Mesendoderm (in vitro differentiated cells): ENCODE measurements around the gene CTIF.
A peak's percentile ranks its signal among the peaks of the same experiment; 100 is the strongest.

Experiments
- DNase-seq: peaks from one replicate; pipeline ENCODE4 v3.0.0; 2013
- H2AK5ac ChIP-seq: 2 replicates; pipeline ENCODE4 v1.6.1; 2013; ENCODE audit warnings: low read length, inconsistent platforms
- H2BK120ac ChIP-seq: 2 replicates; pipeline ENCODE4 v1.6.1; 2013; ENCODE audit warnings: low read depth, mild to moderate bottlenecking, low read length, moderate library complexity, mixed read lengths
- H2BK15ac ChIP-seq: replicated peaks from 2 replicates; pipeline ENCODE4 v1.6.1; 2013; ENCODE audit warnings: low read depth, mild to moderate bottlenecking, moderate library complexity
- H2BK5ac ChIP-seq: 2 replicates; pipeline ENCODE4 v1.6.1; 2013; ENCODE audit warnings: low read length, inconsistent platforms
- H3K18ac ChIP-seq: 2 replicates; pipeline ENCODE4 v1.6.1; 2013; ENCODE audit warnings: mild to moderate bottlenecking, low read length, mixed read lengths
- H3K23ac ChIP-seq: one replicate; pipeline ENCODE4 v1.6.1; 2013; ENCODE audit warnings: low read length
- H3K27ac ChIP-seq: 2 replicates; pipeline ENCODE4 v1.5.1; 2013; ENCODE audit warnings: low read depth, mild to moderate bottlenecking, inconsistent platforms, low read length, moderate library complexity
- H3K27me3 ChIP-seq: 2 replicates; pipeline ENCODE4 v1.6.1; 2013; ENCODE audit warnings: low read length, control low read depth, mild to moderate bottlenecking, inconsistent platforms; ENCODE audit not compliant: insufficient read depth, poor library complexity
- H3K36me3 ChIP-seq: 2 replicates; pipeline ENCODE4 v1.6.1; 2013; ENCODE audit warnings: low read length, inconsistent platforms; ENCODE audit not compliant: control insufficient read depth, insufficient read depth
- H3K4ac ChIP-seq: one replicate; pipeline ENCODE4 v1.6.1; 2013; ENCODE audit warnings: low read depth, mild to moderate bottlenecking, low read length, moderate library complexity
- H3K4me1 ChIP-seq: 2 replicates; pipeline ENCODE4 v1.6.1; 2013; ENCODE audit warnings: low read depth, low read length, inconsistent platforms; ENCODE audit not compliant: control insufficient read depth
- H3K4me2 ChIP-seq: 2 replicates; pipeline ENCODE4 v1.6.1; 2013; ENCODE audit warnings: low read length
- H3K4me3 ChIP-seq: 2 replicates; pipeline ENCODE4 v1.5.1; 2013; ENCODE audit warnings: mild to moderate bottlenecking, low read length
- H3K56ac ChIP-seq: one replicate; pipeline ENCODE4 v1.6.1; 2013; ENCODE audit warnings: low read length
- H3K79me1 ChIP-seq: 2 replicates; pipeline ENCODE4 v1.6.1; 2013; ENCODE audit warnings: low read length, inconsistent platforms
- H3K79me2 ChIP-seq: 2 replicates; pipeline ENCODE4 v1.6.1; 2013; ENCODE audit warnings: mild to moderate bottlenecking, low read length; ENCODE audit not compliant: control insufficient read depth, insufficient read depth
- H3K9ac ChIP-seq: 2 replicates; pipeline ENCODE4 v1.6.1; 2013; ENCODE audit warnings: low read length, inconsistent platforms
- H4K5ac ChIP-seq: one replicate; pipeline ENCODE4 v1.6.1; 2013; ENCODE audit warnings: low read length
- H4K8ac ChIP-seq: one replicate; pipeline ENCODE4 v1.6.1; 2013; ENCODE audit warnings: low read depth, mild to moderate bottlenecking, control low read depth, low read length, moderate library complexity
- WGBS: extraction: QIAGEN DNeasy Blood & Tissue Kit; methylation state at CpG from one replicate; pipeline ENCODE4 v1.1.7; 2013; ENCODE audit warnings: low lambda C conversion rate, missing lambda C conversion rate; ENCODE audit not compliant: insufficient coverage; ENCODE audit errors: extremely low coverage; 5-methylcytosine and 5-hydroxymethylcytosine counted together

The CTIF gene

DNA sequence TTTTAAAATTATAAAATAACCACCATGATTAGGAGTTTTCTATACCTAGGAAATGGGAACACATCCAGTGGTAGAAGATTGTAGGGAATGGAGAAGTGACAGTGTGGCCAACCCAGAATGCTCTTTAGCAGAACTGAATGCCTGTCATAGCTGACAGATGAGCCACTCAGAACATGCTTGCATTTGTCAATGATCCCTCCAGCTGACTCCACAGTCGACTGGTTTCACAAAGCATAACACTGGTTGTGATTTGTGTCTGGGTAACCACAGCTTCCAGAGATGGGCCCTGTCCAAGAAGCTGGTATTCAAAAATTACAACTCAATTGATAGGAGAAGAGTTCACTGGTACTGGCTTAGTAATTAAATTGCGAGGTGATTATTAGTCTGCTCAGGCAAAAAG lies 9.0 kb upstream of the CTIF start:
- H3K79me1 ChIP-seq, result no peaks in the 10 kb centered on the region
- no peak overlapping the region for H2BK120ac ChIP-seq
- H3K4ac ChIP-seq, result no peak overlapping the region
- H2BK5ac ChIP-seq, result no peak overlapping the region
- H3K4me3 ChIP-seq, result no peak overlapping the region
- no peak overlapping the region for H4K8ac ChIP-seq
- H3K4me1 ChIP-seq, result peaks cover 7% of the 10 kb centered on the region
- WGBS, result no CpG with 5 or more reads among the region's 2 CpGs
- H3K36me3 ChIP-seq, result no peaks in the 10 kb centered on the region
- no peak overlapping the region for H2AK5ac ChIP-seq
- no peak overlapping the region for H3K18ac ChIP-seq
- no peak overlapping the region for H3K56ac ChIP-seq
- H3K9ac ChIP-seq, result no peak overlapping the region
- DNase-seq, result peak; percentile 82
- no peaks in the 10 kb centered on the region for H3K27me3 ChIP-seq
- H3K23ac ChIP-seq, result no peak overlapping the region
- no peak overlapping the region for H4K5ac ChIP-seq
- no peak overlapping the region for H2BK15ac ChIP-seq
- no peak overlapping the region for H3K27ac ChIP-seq
- no peak overlapping the region for H3K4me2 ChIP-seq
- no peaks in the 10 kb centered on the region for H3K79me2 ChIP-seq

GRCh38 chr18:48530399-48531081 lies 8.3 kb upstream of the CTIF start:
- Histone ChIP-seq H3K4me3 (no peak overlapping the region), H3K79me2 (no peaks in the 10 kb centered on the region), H3K18ac (no peak overlapping the region), H3K4ac (no peak overlapping the region), H3K27ac (no peak overlapping the region), H4K5ac (no peak overlapping the region), H3K36me3 (no peaks in the 10 kb centered on the region), H3K79me1 (no peaks in the 10 kb centered on the region), H2BK15ac (no peak overlapping the region), H3K56ac (no peak overlapping the region), H3K23ac (no peak overlapping the region), H3K27me3 (no peaks in the 10 kb centered on the region), H3K4me1 (peaks cover 7% of the 10 kb centered on the region), H4K8ac (no peak overlapping the region), H3K9ac (no peak overlapping the region), H3K4me2 (no peak overlapping the region), H2BK5ac (no peak overlapping the region), H2AK5ac (no peak overlapping the region), H2BK120ac (no peak overlapping the region)
- no peak for DNase-seq
- no CpG with 5 or more reads among the region's 3 CpGs for WGBS

DNA sequence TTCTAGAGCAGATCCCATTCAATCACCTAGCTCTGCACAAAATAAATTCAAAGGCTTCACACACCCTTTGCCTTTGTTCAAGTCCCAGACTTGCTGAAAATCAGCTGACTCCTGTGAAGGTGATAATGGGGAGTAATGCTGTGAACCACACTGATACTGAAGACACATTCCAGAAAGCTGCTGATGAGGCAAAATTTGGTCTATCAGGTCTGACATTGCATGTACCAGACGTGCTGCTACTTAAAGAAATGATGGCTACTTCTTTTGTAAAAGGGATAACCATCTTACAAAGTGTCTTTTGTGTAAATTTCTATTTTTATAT lies 7.8 kb upstream of the CTIF start:
- no peaks in the 10 kb centered on the region for H3K79me1 ChIP-seq
- H3K79me2 ChIP-seq, result no peaks in the 10 kb centered on the region
- no peak overlapping the region for H3K23ac ChIP-seq
- H3K56ac ChIP-seq, result no peak overlapping the region
- no CpG with 5 or more reads among the region's 1 CpG for WGBS
- no peak overlapping the region for H2AK5ac ChIP-seq
- H2BK120ac ChIP-seq, result no peak overlapping the region
- no peaks in the 10 kb centered on the region for H3K36me3 ChIP-seq
- no peaks in the 10 kb centered on the region for H3K27me3 ChIP-seq
- H3K27ac ChIP-seq, result no peak overlapping the region
- peaks cover 7% of the 10 kb centered on the region for H3K4me1 ChIP-seq
- DNase-seq, result peak; percentile 86
- H3K4me3 ChIP-seq, result no peak overlapping the region
- H4K8ac ChIP-seq, result no peak overlapping the region
- H3K18ac ChIP-seq, result no peak overlapping the region
- H2BK5ac ChIP-seq, result no peak overlapping the region
- H3K9ac ChIP-seq, result no peak overlapping the region
- H4K5ac ChIP-seq, result no peak overlapping the region
- H2BK15ac ChIP-seq, result no peak overlapping the region
- no peak overlapping the region for H3K4me2 ChIP-seq
- H3K4ac ChIP-seq, result no peak overlapping the region

- no CpG with 5 or more reads among the region's 3 CpGs for WGBS
- Histone ChIP-seq H4K5ac (no peak overlapping the region), H3K4ac (no peak overlapping the region), H2BK15ac (no peak overlapping the region), H2BK5ac (no peak overlapping the region), H3K4me2 (no peak overlapping the region), H3K79me2 (no peaks in the 10 kb centered on the region), H3K4me1 (peaks cover 7% of the 10 kb centered on the region), H3K56ac (no peak overlapping the region), H3K18ac (no peak overlapping the region), H3K27me3 (no peaks in the 10 kb centered on the region), H3K4me3 (no peak overlapping the region), H2BK120ac (no peak overlapping the region), H3K23ac (no peak overlapping the region), H2AK5ac (no peak overlapping the region), H4K8ac (no peak overlapping the region), H3K36me3 (no peaks in the 10 kb centered on the region), H3K9ac (no peak overlapping the region), H3K27ac (no peak overlapping the region), H3K79me1 (no peaks in the 10 kb centered on the region)
- no peak for DNase-seq
Observed at GRCh38 chr18:48531908-48532307, 6.9 kb upstream of the CTIF start.

DNA sequence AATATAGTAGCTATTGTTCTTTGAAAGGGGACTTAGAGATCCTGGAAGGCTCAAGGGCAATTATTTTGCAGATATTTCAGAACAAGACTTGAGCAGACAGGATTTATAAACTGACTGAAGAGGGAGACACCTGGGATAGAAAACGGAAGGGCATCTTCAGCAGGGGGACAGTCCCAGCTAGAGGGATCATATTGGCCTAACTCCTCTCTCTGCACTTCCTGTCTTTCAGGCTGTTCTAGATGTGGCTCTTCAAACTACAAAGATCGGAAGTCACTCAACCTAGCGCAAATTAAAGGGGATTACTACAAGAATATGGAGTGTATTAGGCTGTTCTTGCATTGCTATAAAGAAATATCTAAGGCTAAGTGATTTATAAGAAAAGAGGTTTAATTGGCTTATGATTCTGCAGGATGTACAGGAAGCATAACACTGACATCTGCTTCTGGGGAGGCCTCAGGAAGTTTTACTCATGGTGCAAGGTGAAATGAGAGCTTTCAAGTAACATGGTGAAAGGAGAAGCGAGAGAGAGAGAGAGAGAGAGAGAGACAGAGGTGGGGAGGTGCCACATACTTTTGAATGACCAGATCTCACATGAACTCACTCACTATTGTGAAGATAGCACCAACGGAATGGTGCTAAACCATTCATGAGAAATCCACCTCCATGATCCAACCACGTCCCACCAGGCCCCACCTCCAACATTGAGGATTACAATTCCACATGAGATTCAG lies 5.3 kb upstream of the CTIF start:
- Histone ChIP-seq H3K79me1 (no peaks in the 10 kb centered on the region), H3K36me3 (no peaks in the 10 kb centered on the region), H4K8ac (no peak overlapping the region), H4K5ac (no peak overlapping the region), H2AK5ac (no peak overlapping the region), H2BK5ac (no peak overlapping the region), H3K4me2 (no peak overlapping the region), H3K4me3 (no peak overlapping the region), H3K27me3 (no peaks in the 10 kb centered on the region), H3K23ac (no peak overlapping the region), H3K4ac (no peak overlapping the region), H3K18ac (no peak overlapping the region), H3K27ac (no peak overlapping the region), H3K4me1 (peaks cover 7% of the 10 kb centered on the region), H3K79me2 (no peaks in the 10 kb centered on the region), H3K56ac (no peak overlapping the region), H2BK15ac (no peak overlapping the region), H3K9ac (no peak overlapping the region), H2BK120ac (no peak overlapping the region)
- no CpG with 5 or more reads among the region's 6 CpGs for WGBS
- peak; percentile 56 for DNase-seq

DNA sequence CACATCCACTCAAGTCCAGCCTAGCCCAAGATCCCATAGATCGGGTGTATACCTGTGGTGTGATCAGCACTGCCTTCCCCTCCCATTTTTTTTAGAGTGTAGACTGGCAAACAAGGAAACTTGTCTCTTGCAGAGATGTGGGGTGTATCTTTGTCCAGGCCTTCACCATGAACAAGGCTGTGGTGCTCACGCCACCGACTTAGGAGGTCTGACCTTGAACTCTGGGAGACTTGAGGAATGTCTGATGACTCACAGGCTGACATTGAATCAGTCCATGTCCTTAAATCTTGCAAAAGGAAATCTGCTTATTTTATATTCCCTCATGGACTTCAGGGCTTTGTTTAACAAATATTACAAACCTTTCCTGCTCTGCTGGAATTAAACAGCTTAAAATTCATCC lies 4.5 kb upstream of the CTIF start:
- Histone ChIP-seq H3K27me3 (no peaks in the 10 kb centered on the region), H4K8ac (no peak overlapping the region), H2BK5ac (no peak overlapping the region), H3K4me2 (no peak overlapping the region), H3K18ac (no peak overlapping the region), H3K23ac (no peak overlapping the region), H2BK15ac (no peak overlapping the region), H3K27ac (no peak overlapping the region), H3K36me3 (no peaks in the 10 kb centered on the region), H2AK5ac (no peak overlapping the region), H2BK120ac (no peak overlapping the region), H3K9ac (no peak overlapping the region), H3K79me2 (no peaks in the 10 kb centered on the region), H4K5ac (no peak overlapping the region), H3K56ac (no peak overlapping the region), H3K4ac (no peak overlapping the region), H3K79me1 (no peaks in the 10 kb centered on the region), H3K4me1 (peaks cover 7% of the 10 kb centered on the region), H3K4me3 (no peak overlapping the region)
- DNase-seq, result peak; percentile 27
- no CpG with 5 or more reads among the region's 3 CpGs for WGBS
